Measurements from ENCODE around the gene KIAA0753. TPM values are rescaled to one million over a fixed set of nuclear protein-coding genes. Genes with fewer than 3 reads are reported as not detected.
A peak's percentile ranks its signal among the peaks of the same experiment; 100 is the strongest.
"Not testable (repeated sequence)": the region's sequence is repeated elsewhere in the genome, so short reads cannot be mapped to it uniquely, and the experiment has no call there.

The KIAA0753 gene
- total and polyA plus RNA-seq, 4 donors, result 5.3 to 31.9 (median 12.8) TPM

GRCh38 chr17:6668219-6668618 lies 27.7 kb upstream of the KIAA0753 start:
- ATAC-seq (ENCODE audit: insufficient read depth, low FRiP score) (no peak), DNase-seq (no peak)
- no peaks in the 10 kb centered on the region for H3K36me3 ChIP-seq (ENCODE audit: control insufficient read depth in 4 of 4, insufficient read depth in 4 of 4, low read length in 4 of 4)
- peaks cover 0 to 7% (median 4%) of the 10 kb centered on the region in 3 donors for H3K27me3 ChIP-seq (ENCODE audit: control insufficient read depth in 3 of 3, insufficient read depth in 3 of 3, low read length in 2 of 3)
- no peak overlapping the region for H3K4me3 ChIP-seq
- no peak overlapping the region for H3K9ac ChIP-seq (ENCODE audit: insufficient read depth in 1 of 2, low read length in 2 of 2)
- WGBS, 2 donors, result 81 to 92% methylated on average over 17 of the region's 17 CpGs
- H3K27ac ChIP-seq (ENCODE audit: low read depth in 1 of 2, low read length in 1 of 2), result no peak overlapping the region
- H3K4me1 ChIP-seq (ENCODE audit: control insufficient read depth in 5 of 5, insufficient read depth in 5 of 5, low read length in 5 of 5), result no peaks in the 10 kb centered on the region
- no peak for TF ChIP-seq CTCF (IDR thresholded peaks at IDR 0.05; ENCODE audit: control extremely low read depth, extremely low read depth)
- H3K9me3 ChIP-seq (ENCODE audit: control insufficient read depth in 4 of 4, insufficient read depth in 3 of 4, low read length in 3 of 4), result no peaks in the 10 kb centered on the region

- H3K27me3 ChIP-seq (ENCODE audit: control insufficient read depth in 3 of 3, insufficient read depth in 3 of 3, low read length in 2 of 3), result peaks cover 0 to 7% (median 4%) of the 10 kb centered on the region in 3 donors
- no peak overlapping the region for H3K27ac ChIP-seq (ENCODE audit: low read depth in 1 of 2, low read length in 1 of 2)
- 43 to 47% methylated on average over 5 to 6 of the region's 6 CpGs for WGBS, 2 donors
- no peak overlapping the region for H3K4me3 ChIP-seq
- no peaks in the 10 kb centered on the region for H3K9me3 ChIP-seq (ENCODE audit: control insufficient read depth in 4 of 4, insufficient read depth in 3 of 4, low read length in 3 of 4)
- DNase-seq (no peak), ATAC-seq (ENCODE audit: insufficient read depth, low FRiP score) (no peak)
- H3K4me1 ChIP-seq (ENCODE audit: control insufficient read depth in 5 of 5, insufficient read depth in 5 of 5, low read length in 5 of 5), result no peaks in the 10 kb centered on the region
- no peak overlapping the region for H3K9ac ChIP-seq (ENCODE audit: insufficient read depth in 1 of 2, low read length in 2 of 2)
- H3K36me3 ChIP-seq (ENCODE audit: control insufficient read depth in 4 of 4, insufficient read depth in 4 of 4, low read length in 4 of 4), result no peaks in the 10 kb centered on the region
- no peak for TF ChIP-seq CTCF (IDR thresholded peaks at IDR 0.05; ENCODE audit: control extremely low read depth, extremely low read depth)
These were observed 27.0 kb upstream of the KIAA0753 start for GRCh38 chr17:6667516-6667915.

GRCh38 chr17:6666557-6666956 lies 26.0 kb upstream of the KIAA0753 start:
- H3K4me3 ChIP-seq, result no peak overlapping the region
- TF ChIP-seq CTCF (IDR thresholded peaks at IDR 0.05; ENCODE audit: control extremely low read depth, extremely low read depth), result no peak
- H3K27ac ChIP-seq (ENCODE audit: low read depth in 1 of 2, low read length in 1 of 2), result no peak overlapping the region
- H3K9me3 ChIP-seq (ENCODE audit: control insufficient read depth in 4 of 4, insufficient read depth in 3 of 4, low read length in 3 of 4), result no peaks in the 10 kb centered on the region
- ATAC-seq (ENCODE audit: insufficient read depth, low FRiP score), result no peak
- H3K9ac ChIP-seq (ENCODE audit: insufficient read depth in 1 of 2, low read length in 2 of 2), result no peak overlapping the region
- no peaks in the 10 kb centered on the region for H3K4me1 ChIP-seq (ENCODE audit: control insufficient read depth in 5 of 5, insufficient read depth in 5 of 5, low read length in 5 of 5)
- WGBS, 2 donors, result 94 to 95% methylated on average over 6 of the region's 6 CpGs
- H3K27me3 ChIP-seq (ENCODE audit: control insufficient read depth in 3 of 3, insufficient read depth in 3 of 3, low read length in 2 of 3), result peaks cover 0 to 7% (median 4%) of the 10 kb centered on the region in 3 donors
- no peak for DNase-seq
- no peaks in the 10 kb centered on the region for H3K36me3 ChIP-seq (ENCODE audit: control insufficient read depth in 4 of 4, insufficient read depth in 4 of 4, low read length in 4 of 4)

DNA sequence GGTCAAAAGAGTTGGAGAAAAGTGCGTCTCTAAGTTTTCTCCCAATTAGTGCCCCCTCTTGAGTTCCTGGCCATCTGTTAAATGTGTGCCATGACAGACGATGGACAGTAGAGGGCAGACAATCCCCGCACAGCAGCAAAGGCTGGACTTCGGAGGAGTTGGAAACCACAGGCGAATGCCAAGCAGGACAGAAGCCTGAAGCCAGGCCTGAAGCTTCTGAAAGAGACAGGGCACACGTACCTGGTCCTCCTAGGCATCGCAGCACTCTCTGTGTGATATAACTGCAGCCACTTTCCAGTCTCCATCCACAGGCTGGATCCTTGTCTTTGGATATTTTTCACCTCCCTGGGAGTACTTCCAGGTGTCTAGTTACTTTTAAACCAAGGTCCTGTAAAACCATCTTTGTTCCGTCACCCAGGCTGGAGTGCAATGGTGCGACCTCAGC lies 25.6 kb upstream of the KIAA0753 start:
- Histone ChIP-seq H3K27ac (ENCODE audit: low read depth in 1 of 2, low read length in 1 of 2) (no peak overlapping the region), H3K9me3 (ENCODE audit: control insufficient read depth in 4 of 4, insufficient read depth in 3 of 4, low read length in 3 of 4) (no peaks in the 10 kb centered on the region), H3K9ac (ENCODE audit: insufficient read depth in 1 of 2, low read length in 2 of 2) (no peak overlapping the region), H3K4me1 (ENCODE audit: control insufficient read depth in 5 of 5, insufficient read depth in 5 of 5, low read length in 5 of 5) (no peaks in the 10 kb centered on the region), H3K4me3 (no peak overlapping the region), H3K27me3 (ENCODE audit: control insufficient read depth in 3 of 3, insufficient read depth in 3 of 3, low read length in 2 of 3) (peaks cover 0 to 7% (median 4%) of the 10 kb centered on the region in 3 donors), H3K36me3 (ENCODE audit: control insufficient read depth in 4 of 4, insufficient read depth in 4 of 4, low read length in 4 of 4) (no peaks in the 10 kb centered on the region)
- peak; percentile 88 for TF ChIP-seq CTCF (IDR thresholded peaks at IDR 0.05; ENCODE audit: control extremely low read depth, extremely low read depth)
- DNase-seq (peak; percentile 83 to 90 (median 85)), ATAC-seq (ENCODE audit: insufficient read depth, low FRiP score) (peak; percentile 90)
- WGBS, 2 donors, result 19 to 23% methylated on average over 9 of the region's 9 CpGs

GRCh38 chr17:6663200-6663599 lies 22.7 kb upstream of the KIAA0753 start:
- not testable (repeated sequence) for H3K9ac ChIP-seq (ENCODE audit: insufficient read depth in 1 of 2, low read length in 2 of 2); H3K36me3 ChIP-seq (ENCODE audit: control insufficient read depth in 4 of 4, insufficient read depth in 4 of 4, low read length in 4 of 4); ATAC-seq (ENCODE audit: insufficient read depth, low FRiP score); H3K4me3 ChIP-seq; H3K9me3 ChIP-seq (ENCODE audit: control insufficient read depth in 4 of 4, insufficient read depth in 3 of 4, low read length in 3 of 4); DNase-seq; H3K27ac ChIP-seq (ENCODE audit: low read depth in 1 of 2, low read length in 1 of 2); H3K4me1 ChIP-seq (ENCODE audit: control insufficient read depth in 5 of 5, insufficient read depth in 5 of 5, low read length in 5 of 5); H3K27me3 ChIP-seq (ENCODE audit: control insufficient read depth in 3 of 3, insufficient read depth in 3 of 3, low read length in 2 of 3)
- 92 to 93% methylated on average over 14 of the region's 14 CpGs for WGBS, 2 donors
